WTC11 (cell line): ENCODE measurements around the gene KMT2A.

Source experiments
- ATF3 ChIP-seq: sonication (generic); formaldehyde crosslinking; conservative IDR thresholded peaks from 2 replicates; pipeline ENCODE4 v1.8.1; 2022; ENCODE audit warnings: mild to moderate bottlenecking, missing genetic modification reagents
- CREM ChIP-seq: sonication (generic); formaldehyde crosslinking; IDR thresholded peaks from 2 replicates; pipeline ENCODE4 v1.8.1; 2022; ENCODE audit warnings: mild to moderate bottlenecking, missing genetic modification reagents, moderate library complexity
- IRF2 ChIP-seq: sonication (generic); formaldehyde crosslinking; IDR thresholded peaks from 2 replicates; pipeline ENCODE4 v1.8.0; 2022; ENCODE audit warnings: low read depth, missing genetic modification reagents, borderline replicate concordance
- JUN ChIP-seq: sonication (generic); formaldehyde crosslinking; IDR thresholded peaks from 2 replicates; pipeline ENCODE4 v1.8.0; 2023; ENCODE audit warnings: mild to moderate bottlenecking, missing genetic modification reagents
- MAX ChIP-seq: sonication (generic); formaldehyde crosslinking; IDR thresholded peaks from 2 replicates; pipeline ENCODE4 v1.8.0; 2022; ENCODE audit warnings: mild to moderate bottlenecking, missing genetic modification reagents
- NFYB ChIP-seq: sonication (generic); formaldehyde crosslinking; conservative IDR thresholded peaks from 2 replicates; pipeline ENCODE4 v1.8.0; 2022; ENCODE audit warnings: low read depth, missing genetic modification reagents
- ZNF138 ChIP-seq: sonication (generic); formaldehyde crosslinking; conservative IDR thresholded peaks from 2 replicates; pipeline ENCODE4 v1.8.1; 2022; ENCODE audit warnings: mild to moderate bottlenecking, moderate library complexity, missing genetic modification reagents
- ZNF281 ChIP-seq: sonication (generic); formaldehyde crosslinking; IDR thresholded peaks from 2 replicates; pipeline ENCODE4 v1.8.0; 2023; ENCODE audit warnings: mild to moderate bottlenecking, missing genetic modification reagents
- ZNF416 ChIP-seq: fragments of 250-450 bp; sonication (Bioruptor Pico); IDR thresholded peaks from 2 replicates; pipeline ENCODE4 v1.9.0; 2021; ENCODE audit warnings: mild to moderate bottlenecking, inconsistent platforms
- TF ChIP-seq, protein P1 (sequence below): fragments of 200-600 bp; IDR thresholded peaks from 2 replicates; pipeline ENCODE4 v1.8.0; 2022; ENCODE audit warnings: antibody characterized with exemption
- TF ChIP-seq, protein P2 (sequence below): sonication (generic); formaldehyde crosslinking; IDR thresholded peaks from 2 replicates; pipeline ENCODE4 v1.8.1; 2022; ENCODE audit warnings: missing genetic modification reagents, borderline replicate concordance
- TF ChIP-seq, protein P3 (sequence below): sonication (generic); formaldehyde crosslinking; conservative IDR thresholded peaks from 2 replicates; pipeline ENCODE4 v1.8.1; 2023; ENCODE audit warnings: mild to moderate bottlenecking, low read depth, missing genetic modification reagents, moderate library complexity
- TF ChIP-seq, protein P4 (sequence below): sonication (generic); formaldehyde crosslinking; IDR thresholded peaks from 2 replicates; pipeline ENCODE4 v1.8.1; 2023; ENCODE audit warnings: mild to moderate bottlenecking, missing genetic modification reagents, moderate library complexity

DNA sequence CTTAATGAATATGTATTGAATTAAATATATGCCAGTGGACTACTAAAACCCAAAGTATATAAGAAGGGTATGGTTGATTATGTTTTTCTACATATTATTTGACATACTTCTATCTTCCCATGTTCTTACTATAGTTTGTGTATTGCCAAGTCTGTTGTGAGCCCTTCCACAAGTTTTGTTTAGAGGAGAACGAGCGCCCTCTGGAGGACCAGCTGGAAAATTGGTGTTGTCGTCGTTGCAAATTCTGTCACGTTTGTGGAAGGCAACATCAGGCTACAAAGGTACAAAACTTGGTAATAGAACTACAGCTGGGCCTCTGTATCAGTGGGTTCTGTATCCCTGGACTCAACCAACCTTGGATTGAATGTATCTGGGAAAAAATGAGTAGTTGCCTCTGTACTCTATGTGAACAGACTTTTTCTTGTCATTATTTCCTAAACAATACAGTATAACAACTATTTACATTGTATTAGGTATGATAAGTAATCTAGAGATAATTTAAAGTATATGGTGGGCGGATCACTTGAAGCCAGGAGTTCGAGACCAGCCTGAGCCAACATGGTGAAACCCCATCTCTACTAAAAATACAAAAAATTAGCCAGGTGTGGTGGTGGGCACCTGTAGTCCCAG is 52.3 kb downstream of the KMT2A start:
- TF ChIP-seq ZNF138 (no peak), NFYB (CRISPR knock-in tag) (no peak), ZNF416 (CRISPR knock-in tag) (no peak), MAX (no peak), JUN (CRISPR knock-in tag) (no peak), IRF2 (no peak), ATF3 (CRISPR knock-in tag) (no peak), CREM (CRISPR knock-in tag) (no peak), ZNF281 (CRISPR knock-in tag) (no peak)
- TF ChIP-seq, protein P1, sequence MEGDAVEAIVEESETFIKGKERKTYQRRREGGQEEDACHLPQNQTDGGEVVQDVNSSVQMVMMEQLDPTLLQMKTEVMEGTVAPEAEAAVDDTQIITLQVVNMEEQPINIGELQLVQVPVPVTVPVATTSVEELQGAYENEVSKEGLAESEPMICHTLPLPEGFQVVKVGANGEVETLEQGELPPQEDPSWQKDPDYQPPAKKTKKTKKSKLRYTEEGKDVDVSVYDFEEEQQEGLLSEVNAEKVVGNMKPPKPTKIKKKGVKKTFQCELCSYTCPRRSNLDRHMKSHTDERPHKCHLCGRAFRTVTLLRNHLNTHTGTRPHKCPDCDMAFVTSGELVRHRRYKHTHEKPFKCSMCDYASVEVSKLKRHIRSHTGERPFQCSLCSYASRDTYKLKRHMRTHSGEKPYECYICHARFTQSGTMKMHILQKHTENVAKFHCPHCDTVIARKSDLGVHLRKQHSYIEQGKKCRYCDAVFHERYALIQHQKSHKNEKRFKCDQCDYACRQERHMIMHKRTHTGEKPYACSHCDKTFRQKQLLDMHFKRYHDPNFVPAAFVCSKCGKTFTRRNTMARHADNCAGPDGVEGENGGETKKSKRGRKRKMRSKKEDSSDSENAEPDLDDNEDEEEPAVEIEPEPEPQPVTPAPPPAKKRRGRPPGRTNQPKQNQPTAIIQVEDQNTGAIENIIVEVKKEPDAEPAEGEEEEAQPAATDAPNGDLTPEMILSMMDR = peak; percentile 49; the same call in 1 of the 2 replicates
- TF ChIP-seq, protein P2, sequence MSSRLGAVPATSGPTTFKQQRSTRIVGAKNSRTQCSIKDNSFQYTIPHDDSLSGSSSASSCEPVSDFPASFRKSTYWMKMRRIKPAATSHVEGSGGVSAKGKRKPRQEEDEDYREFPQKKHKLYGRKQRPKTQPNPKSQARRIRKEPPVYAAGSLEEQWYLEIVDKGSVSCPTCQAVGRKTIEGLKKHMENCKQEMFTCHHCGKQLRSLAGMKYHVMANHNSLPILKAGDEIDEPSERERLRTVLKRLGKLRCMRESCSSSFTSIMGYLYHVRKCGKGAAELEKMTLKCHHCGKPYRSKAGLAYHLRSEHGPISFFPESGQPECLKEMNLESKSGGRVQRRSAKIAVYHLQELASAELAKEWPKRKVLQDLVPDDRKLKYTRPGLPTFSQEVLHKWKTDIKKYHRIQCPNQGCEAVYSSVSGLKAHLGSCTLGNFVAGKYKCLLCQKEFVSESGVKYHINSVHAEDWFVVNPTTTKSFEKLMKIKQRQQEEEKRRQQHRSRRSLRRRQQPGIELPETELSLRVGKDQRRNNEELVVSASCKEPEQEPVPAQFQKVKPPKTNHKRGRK (CRISPR knock-in tag) = no peak
- TF ChIP-seq, protein P3, sequence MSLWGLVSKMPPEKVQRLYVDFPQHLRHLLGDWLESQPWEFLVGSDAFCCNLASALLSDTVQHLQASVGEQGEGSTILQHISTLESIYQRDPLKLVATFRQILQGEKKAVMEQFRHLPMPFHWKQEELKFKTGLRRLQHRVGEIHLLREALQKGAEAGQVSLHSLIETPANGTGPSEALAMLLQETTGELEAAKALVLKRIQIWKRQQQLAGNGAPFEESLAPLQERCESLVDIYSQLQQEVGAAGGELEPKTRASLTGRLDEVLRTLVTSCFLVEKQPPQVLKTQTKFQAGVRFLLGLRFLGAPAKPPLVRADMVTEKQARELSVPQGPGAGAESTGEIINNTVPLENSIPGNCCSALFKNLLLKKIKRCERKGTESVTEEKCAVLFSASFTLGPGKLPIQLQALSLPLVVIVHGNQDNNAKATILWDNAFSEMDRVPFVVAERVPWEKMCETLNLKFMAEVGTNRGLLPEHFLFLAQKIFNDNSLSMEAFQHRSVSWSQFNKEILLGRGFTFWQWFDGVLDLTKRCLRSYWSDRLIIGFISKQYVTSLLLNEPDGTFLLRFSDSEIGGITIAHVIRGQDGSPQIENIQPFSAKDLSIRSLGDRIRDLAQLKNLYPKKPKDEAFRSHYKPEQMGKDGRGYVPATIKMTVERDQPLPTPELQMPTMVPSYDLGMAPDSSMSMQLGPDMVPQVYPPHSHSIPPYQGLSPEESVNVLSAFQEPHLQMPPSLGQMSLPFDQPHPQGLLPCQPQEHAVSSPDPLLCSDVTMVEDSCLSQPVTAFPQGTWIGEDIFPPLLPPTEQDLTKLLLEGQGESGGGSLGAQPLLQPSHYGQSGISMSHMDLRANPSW (CRISPR knock-in tag) = no peak
- TF ChIP-seq, protein P4, sequence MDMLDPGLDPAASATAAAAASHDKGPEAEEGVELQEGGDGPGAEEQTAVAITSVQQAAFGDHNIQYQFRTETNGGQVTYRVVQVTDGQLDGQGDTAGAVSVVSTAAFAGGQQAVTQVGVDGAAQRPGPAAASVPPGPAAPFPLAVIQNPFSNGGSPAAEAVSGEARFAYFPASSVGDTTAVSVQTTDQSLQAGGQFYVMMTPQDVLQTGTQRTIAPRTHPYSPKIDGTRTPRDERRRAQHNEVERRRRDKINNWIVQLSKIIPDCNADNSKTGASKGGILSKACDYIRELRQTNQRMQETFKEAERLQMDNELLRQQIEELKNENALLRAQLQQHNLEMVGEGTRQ (CRISPR knock-in tag) = no peak
